HepG2 (cell line): ENCODE measurements around the gene CBFA2T2. TPM values are rescaled to one million over a fixed set of nuclear protein-coding genes. Genes with fewer than 3 reads are reported as not detected.
A peak's percentile ranks its signal among the peaks of the same experiment; 100 is the strongest.

Experiments
- DNMT1 ChIP-seq: sonication (generic); formaldehyde crosslinking; IDR thresholded peaks from 2 replicates; pipeline ENCODE4 v1.5.1; 2020; ENCODE audit warnings: mild to moderate bottlenecking, missing genetic modification reagents
- GLMP ChIP-seq: sonication (generic); formaldehyde crosslinking; IDR thresholded peaks from 2 replicates; pipeline ENCODE4 v1.9.0; 2021; ENCODE audit warnings: missing genetic modification reagents, mild to moderate bottlenecking, borderline replicate concordance
- RXRB ChIP-seq: IDR thresholded peaks from 2 replicates; pipeline ENCODE4 v1.6.1; 2016; ENCODE audit warnings: borderline replicate concordance, missing genetic modification reagents, missing compliant biosample characterization
- SRSF1 ChIP-seq: fragments of 200-400 bp; formaldehyde crosslinking; optimal IDR thresholded peaks from 2 replicates; pipeline ENCODE3; 2017; ENCODE audit warnings: mild to moderate bottlenecking, low read depth, low read length, moderate library complexity
- TOPORS ChIP-seq: sonication (generic); formaldehyde crosslinking; IDR thresholded peaks from 2 replicates; pipeline ENCODE4 v1.8.0; 2023; ENCODE audit warnings: mild to moderate bottlenecking, missing genetic modification reagents
- ZNF17 ChIP-seq: sonication (generic); formaldehyde crosslinking; IDR thresholded peaks from 2 replicates; pipeline ENCODE4 v1.5.0; 2020; ENCODE audit warnings: mild to moderate bottlenecking, missing genetic modification reagents
- ZNF605 ChIP-seq: sonication (generic); formaldehyde crosslinking; IDR thresholded peaks from 2 replicates; pipeline ENCODE4 v1.8.0; 2022; ENCODE audit warnings: mild to moderate bottlenecking, missing genetic modification reagents
- ZNF674 ChIP-seq: sonication (generic); formaldehyde crosslinking; IDR thresholded peaks from 2 replicates; pipeline ENCODE4 v1.5.0; 2020; ENCODE audit warnings: low read depth, mild to moderate bottlenecking, missing genetic modification reagents
- ZNF792 ChIP-seq: IDR thresholded peaks from 2 replicates; pipeline ENCODE4 v1.6.1; 2016
- ZSCAN31 ChIP-seq: sonication (generic); formaldehyde crosslinking; IDR thresholded peaks from 2 replicates; pipeline ENCODE4 v1.5.0; 2020; ENCODE audit warnings: low read depth, mild to moderate bottlenecking, missing genetic modification reagents
- polyA plus RNA-seq, 8 experiments: library from polyadenylated mRNA; depleted of rRNA in 3 of 8; stranded (reverse) in 7 of 8; unstranded in 1 of 8; fragments of >200 nt; fragmentation: Illumina TruSeq in 4 of 8; extraction: Trizol in 4 of 8; gene quantifications; 2 replicates each; pipeline versions ENCODE4 v1.2.1 to v1.2.3, GENCODE V29; 2011 to 2016; ENCODE audit warnings: low read depth in 4 of 8, missing spikeins in 1 of 8, mixed read lengths in 1 of 8; ENCODE audit not compliant: insufficient read depth in 1 of 8
- total RNA-seq, 5 experiments: library from RNA; depleted of rRNA; stranded (reverse); fragments of >200 nt; fragmentation: Illumina TruSeq; extraction: Trizol; gene quantifications; 2 replicates each; pipeline ENCODE4 v1.2.3, GENCODE V29; 2016; ENCODE audit warnings: low read depth in 1 of 5
- TF ChIP-seq, protein P1 (sequence below): sonication (generic); formaldehyde crosslinking; IDR thresholded peaks from one replicate; pipeline ENCODE4 v1.5.1; 2020; ENCODE audit warnings: mild to moderate bottlenecking, missing genetic modification reagents; ENCODE audit errors: not compliant biosample characterization
- TF ChIP-seq, protein P2 (sequence below): sonication (generic); formaldehyde crosslinking; IDR thresholded peaks from 2 replicates; pipeline ENCODE4 v1.4.0; 2020; ENCODE audit warnings: missing genetic modification reagents
- TF ChIP-seq, protein P3 (sequence below): sonication (generic); formaldehyde crosslinking; IDR thresholded peaks from 2 replicates; pipeline ENCODE4 v1.4.0; 2020; ENCODE audit warnings: missing genetic modification reagents
- TF ChIP-seq, protein P4 (sequence below): sonication (generic); formaldehyde crosslinking; IDR thresholded peaks from 2 replicates; pipeline ENCODE4 v1.4.0; 2020; ENCODE audit warnings: missing genetic modification reagents

Gene CBFA2T2
- total and polyA plus RNA-seq, 2 of the 13 experiments (the other 11 are each of a cell fraction or from before 2014, with no cell fraction given), result 6.3 to 21.2 TPM

- TF ChIP-seq, protein P1, sequence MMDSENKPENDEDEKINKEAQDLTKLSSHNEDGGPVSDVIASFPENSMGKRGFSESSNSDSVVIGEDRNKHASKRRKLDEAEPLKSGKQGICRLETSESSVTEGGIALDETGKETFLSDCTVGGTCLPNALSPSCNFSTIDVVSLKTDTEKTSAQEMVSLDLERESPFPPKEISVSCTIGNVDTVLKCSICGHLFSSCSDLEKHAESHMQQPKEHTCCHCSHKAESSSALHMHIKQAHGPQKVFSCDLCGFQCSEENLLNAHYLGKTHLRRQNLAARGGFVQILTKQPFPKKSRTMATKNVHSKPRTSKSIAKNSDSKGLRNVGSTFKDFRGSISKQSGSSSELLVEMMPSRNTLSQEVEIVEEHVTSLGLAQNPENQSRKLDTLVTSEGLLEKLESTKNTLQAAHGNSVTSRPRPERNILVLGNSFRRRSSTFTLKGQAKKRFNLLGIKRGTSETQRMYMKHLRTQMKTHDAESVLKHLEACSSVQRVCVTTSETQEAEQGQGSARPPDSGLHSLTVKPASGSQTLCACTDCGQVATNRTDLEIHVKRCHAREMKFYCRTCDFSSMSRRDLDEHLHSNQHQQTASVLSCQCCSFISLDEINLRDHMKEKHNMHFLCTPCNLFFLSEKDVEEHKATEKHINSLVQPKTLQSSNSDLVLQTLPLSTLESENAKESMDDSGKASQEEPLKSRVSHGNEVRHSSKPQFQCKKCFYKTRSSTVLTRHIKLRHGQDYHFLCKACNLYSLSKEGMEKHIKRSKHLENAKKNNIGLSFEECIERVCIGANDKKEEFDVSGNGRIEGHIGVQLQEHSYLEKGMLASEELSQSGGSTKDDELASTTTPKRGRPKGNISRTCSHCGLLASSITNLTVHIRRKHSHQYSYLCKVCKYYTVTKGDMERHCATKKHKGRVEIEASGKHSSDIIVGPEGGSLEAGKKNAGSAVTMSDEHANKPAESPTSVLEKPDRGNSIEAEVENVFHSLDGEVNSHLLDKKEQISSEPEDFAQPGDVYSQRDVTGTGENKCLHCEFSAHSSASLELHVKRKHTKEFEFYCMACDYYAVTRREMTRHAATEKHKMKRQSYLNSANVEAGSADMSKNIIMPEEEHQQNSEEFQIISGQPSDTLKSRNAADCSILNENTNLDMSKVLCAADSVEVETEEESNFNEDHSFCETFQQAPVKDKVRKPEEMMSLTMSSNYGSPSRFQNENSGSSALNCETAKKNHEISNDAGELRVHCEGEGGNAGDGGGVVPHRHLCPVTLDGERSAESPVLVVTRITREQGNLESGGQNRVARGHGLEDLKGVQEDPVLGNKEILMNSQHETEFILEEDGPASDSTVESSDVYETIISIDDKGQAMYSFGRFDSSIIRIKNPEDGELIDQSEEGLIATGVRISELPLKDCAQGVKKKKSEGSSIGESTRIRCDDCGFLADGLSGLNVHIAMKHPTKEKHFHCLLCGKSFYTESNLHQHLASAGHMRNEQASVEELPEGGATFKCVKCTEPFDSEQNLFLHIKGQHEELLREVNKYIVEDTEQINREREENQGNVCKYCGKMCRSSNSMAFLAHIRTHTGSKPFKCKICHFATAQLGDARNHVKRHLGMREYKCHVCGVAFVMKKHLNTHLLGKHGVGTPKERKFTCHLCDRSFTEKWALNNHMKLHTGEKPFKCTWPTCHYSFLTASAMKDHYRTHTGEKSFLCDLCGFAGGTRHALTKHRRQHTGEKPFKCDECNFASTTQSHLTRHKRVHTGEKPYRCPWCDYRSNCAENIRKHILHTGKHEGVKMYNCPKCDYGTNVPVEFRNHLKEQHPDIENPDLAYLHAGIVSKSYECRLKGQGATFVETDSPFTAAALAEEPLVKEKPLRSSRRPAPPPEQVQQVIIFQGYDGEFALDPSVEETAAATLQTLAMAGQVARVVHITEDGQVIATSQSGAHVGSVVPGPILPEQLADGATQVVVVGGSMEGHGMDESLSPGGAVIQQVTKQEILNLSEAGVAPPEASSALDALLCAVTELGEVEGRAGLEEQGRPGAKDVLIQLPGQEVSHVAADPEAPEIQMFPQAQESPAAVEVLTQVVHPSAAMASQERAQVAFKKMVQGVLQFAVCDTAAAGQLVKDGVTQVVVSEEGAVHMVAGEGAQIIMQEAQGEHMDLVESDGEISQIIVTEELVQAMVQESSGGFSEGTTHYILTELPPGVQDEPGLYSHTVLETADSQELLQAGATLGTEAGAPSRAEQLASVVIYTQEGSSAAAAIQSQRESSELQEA (CRISPR knock-in tag), result peak; percentile 94
- TF ChIP-seq DNMT1 (CRISPR knock-in tag) (peak; percentile 95; the same call in 1 of the 2 replicates), TOPORS (CRISPR knock-in tag) (peak; percentile 99), RXRB (CRISPR knock-in tag) (no peak), ZNF17 (CRISPR knock-in tag) (no peak), ZNF792 (CRISPR knock-in tag) (peak; percentile 83; the same call in 1 of the 2 replicates), SRSF1 (no peak), ZNF605 (CRISPR knock-in tag) (0 out of 2 replicates have a peak, but pooled peaks have one; percentile 88), ZSCAN31 (peak; percentile 99), ZNF674 (CRISPR knock-in tag) (no peak; the same call in none of the 2 replicates), GLMP (CRISPR knock-in tag) (no peak; the same call in 1 of the 2 replicates)
- TF ChIP-seq, protein P2, sequence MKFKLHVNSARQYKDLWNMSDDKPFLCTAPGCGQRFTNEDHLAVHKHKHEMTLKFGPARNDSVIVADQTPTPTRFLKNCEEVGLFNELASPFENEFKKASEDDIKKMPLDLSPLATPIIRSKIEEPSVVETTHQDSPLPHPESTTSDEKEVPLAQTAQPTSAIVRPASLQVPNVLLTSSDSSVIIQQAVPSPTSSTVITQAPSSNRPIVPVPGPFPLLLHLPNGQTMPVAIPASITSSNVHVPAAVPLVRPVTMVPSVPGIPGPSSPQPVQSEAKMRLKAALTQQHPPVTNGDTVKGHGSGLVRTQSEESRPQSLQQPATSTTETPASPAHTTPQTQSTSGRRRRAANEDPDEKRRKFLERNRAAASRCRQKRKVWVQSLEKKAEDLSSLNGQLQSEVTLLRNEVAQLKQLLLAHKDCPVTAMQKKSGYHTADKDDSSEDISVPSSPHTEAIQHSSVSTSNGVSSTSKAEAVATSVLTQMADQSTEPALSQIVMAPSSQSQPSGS, result peak; percentile 64
- TF ChIP-seq, protein P3, sequence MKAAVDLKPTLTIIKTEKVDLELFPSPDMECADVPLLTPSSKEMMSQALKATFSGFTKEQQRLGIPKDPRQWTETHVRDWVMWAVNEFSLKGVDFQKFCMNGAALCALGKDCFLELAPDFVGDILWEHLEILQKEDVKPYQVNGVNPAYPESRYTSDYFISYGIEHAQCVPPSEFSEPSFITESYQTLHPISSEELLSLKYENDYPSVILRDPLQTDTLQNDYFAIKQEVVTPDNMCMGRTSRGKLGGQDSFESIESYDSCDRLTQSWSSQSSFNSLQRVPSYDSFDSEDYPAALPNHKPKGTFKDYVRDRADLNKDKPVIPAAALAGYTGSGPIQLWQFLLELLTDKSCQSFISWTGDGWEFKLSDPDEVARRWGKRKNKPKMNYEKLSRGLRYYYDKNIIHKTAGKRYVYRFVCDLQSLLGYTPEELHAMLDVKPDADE (CRISPR knock-in tag), result peak; percentile 87
- TF ChIP-seq, protein P4, sequence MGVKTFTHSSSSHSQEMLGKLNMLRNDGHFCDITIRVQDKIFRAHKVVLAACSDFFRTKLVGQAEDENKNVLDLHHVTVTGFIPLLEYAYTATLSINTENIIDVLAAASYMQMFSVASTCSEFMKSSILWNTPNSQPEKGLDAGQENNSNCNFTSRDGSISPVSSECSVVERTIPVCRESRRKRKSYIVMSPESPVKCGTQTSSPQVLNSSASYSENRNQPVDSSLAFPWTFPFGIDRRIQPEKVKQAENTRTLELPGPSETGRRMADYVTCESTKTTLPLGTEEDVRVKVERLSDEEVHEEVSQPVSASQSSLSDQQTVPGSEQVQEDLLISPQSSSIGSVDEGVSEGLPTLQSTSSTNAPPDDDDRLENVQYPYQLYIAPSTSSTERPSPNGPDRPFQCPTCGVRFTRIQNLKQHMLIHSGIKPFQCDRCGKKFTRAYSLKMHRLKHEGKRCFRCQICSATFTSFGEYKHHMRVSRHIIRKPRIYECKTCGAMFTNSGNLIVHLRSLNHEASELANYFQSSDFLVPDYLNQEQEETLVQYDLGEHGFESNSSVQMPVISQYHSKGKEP (CRISPR knock-in tag), result no peak
Observed at GRCh38 chr20:33663161-33664084, 173.5 kb downstream of the CBFA2T2 start (continued).
